GM19397 (cell line): ENCODE results near the gene MYT1.
"Not testable (repeated sequence)": the region's sequence is repeated elsewhere in the genome, so short reads cannot be mapped to it uniquely, and the experiment has no call there.

ENCODE experiments used
- ATAC-seq: cut with Tn5 transposase; IDR thresholded peaks from one replicate; pipeline ENCODE4 v1.9.1; 2021; ENCODE audit warnings: mild to moderate bottlenecking, moderate library complexity; ENCODE audit not compliant: unreplicated experiment

The MYT1 gene

DNA sequence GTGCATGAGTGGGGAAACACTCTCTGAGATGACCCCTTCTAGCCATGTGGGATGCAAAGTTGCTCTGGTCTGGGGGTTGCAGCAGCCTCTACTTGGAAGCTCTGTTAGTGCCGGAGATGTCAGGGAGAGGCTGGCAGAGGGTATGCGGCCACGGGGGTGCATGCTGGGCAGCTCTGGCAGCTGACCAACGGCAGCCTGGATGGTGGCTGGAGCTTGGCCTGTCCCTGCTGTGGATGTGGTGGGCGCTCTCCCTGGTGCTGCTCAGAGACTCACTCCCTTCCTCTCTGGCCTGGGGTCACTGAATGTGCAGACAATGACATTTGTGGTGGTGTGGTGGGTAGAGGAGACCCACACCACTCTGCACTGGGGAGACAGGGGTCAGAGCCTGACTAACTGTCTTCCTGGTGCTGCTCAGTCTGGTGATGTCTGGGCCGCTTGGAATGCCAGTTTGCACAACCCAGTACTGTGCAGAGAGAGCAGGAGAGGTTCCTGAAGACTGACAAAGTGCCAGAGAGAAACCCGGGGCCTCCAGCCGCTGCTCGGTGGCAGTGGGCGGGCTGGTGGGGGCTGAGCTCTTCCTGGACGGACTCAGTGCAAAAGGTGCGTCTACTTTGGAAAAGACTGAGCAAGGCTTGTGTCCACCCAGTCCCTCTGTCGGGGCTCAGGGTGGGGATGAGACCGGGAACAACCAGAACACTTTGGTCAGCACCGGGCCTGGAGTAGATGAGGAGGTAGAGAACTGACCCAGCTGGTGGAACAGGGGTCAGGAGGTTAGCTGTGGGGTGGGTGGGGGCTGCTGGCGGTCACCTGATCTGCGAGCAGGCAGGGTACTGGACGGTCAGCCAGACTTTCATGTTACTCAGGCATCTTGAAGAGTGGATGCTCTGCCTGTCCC lies 2.7 kb downstream of the MYT1 start:
- no peak for ATAC-seq

DNA sequence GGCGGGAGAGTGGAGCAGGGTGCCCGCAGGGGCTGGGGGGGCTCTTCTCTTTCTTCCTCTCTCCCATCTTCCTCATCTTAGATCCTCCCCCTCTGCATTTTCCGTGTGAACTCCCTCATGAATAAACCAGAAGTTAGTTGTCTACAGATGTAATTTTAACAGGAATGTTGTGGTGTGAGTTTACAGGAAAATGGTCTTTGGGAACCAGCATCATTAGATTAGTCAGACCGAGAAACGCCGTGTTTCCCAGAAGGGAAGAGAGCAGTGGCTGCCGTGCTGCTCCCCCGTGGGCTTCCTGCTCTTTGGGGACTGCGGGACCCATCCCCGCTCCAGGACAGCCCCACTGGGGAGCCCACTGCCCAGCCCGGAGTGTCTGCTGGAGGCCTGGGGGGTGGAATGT lies 3.4 kb downstream of the MYT1 start:
- no peak for ATAC-seq

DNA sequence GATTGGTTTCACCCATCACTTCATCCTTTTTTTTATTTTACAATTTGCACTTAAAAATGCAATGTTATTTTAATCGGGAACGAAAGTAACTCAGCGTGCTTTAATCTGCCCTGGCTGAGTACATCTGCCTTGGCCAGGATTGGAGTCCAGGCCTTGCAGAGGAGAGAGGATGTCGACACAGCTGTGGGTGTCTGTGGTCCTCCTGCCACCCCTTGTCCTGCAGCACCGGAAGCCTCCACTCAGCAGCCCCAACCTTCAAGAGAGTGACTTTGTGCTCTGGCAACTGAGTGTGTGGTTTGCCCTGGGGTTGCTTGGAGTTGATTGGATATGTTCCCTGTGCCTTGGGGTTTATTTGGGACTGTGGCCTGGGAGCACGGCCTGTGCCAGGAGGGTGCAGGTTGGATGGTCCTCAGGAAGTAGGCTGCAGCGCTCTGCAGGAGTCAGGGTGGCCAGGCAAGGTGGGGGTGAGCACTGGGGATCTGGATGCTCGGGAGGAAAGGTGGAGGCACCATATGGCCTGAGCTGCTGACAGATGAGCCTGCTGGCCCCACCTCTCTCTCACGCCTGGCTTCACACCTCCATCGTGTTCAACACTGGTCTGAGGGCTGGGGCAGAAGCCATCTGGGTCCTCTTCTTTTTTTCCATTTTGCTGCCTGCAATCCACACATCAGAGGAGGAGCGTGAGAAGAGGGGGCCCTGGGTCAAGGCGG lies 4.3 kb downstream of the MYT1 start:
- ATAC-seq: no peak

DNA sequence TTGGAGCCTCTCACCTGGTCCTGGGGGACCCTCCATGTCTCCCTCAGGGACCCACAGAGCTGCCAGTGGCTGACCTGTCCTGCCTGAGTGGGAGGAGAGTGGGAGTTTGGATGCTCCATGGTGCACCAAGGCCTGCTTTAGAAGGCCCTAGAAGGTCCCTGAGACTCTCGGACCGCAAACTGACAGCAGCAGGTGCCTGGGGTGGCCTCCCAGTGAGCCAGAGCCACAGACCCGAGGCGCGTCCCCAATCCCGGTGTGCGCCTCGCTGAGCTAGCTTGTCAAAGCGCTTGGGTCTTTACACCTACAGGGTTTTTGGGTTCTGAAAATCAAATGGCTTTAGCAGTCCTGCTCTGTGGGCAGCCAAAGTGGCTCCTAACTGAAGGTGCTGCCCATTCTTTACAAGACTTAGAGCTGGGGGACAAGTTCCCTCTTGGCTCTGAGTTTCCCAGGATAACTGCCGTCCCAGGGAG lies 4.9 kb downstream of the MYT1 start:
- no peak for ATAC-seq

DNA sequence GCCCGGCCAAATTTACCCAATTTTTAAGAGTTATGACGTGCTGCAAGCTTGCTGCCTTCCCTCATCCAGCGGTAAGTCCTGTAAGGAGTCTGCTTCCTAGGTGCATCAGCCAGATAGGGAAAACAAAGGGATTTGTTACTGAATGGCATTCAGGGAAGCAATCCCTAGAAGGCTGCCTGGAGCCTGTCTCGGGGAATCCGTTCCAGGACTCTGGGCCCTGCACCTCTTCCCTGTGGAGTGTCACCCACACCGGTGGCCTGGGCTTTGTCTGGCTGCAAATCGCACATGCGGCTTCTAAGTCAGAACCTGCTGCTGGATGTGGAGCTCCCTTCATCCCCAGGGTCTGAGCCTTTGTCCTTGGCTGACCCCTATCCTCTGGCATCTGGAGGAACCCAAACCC lies 7.0 kb downstream of the MYT1 start:
- ATAC-seq: no peak

DNA sequence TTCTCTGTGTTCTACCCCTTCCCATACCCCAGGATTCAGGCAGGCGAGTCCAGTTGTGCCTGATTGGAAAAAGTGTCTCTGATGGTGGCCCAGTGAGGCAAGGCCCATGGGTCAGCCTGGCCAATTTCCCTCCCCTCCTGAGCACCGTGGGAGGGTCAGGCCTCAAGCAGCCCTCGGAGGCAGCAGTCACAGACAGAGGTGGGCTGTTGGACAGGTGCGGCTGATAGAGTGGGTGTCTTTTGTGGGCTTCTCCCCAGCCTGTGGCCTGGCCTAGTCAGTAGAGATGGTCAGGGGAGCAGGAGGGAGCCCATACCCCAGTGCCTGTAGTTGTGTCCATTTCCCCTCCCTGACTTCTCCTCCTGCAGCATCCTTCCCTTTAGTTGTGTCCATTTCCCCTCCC lies 8.9 kb downstream of the MYT1 start:
- no peak for ATAC-seq

DNA sequence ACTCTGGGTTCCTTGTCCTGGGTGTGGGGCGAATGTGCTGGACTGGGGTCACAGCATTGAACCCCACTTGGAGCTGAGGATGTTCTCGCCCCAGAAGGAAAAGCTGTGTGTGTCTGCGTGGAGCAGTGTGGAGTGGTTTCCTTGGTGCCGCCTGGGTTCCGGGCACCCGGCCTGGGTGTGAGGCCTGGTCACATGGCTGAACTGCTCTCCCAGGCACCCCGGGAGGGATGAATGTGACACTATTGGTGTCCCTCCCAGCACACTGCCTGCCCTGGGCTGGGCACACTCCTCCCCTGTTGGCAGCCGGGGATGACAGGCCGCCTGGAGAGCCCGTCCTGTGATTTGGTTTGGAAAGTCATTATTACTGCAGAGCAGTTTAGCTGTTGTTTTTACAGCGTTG lies 12.3 kb downstream of the MYT1 start:
- no peak for ATAC-seq

DNA sequence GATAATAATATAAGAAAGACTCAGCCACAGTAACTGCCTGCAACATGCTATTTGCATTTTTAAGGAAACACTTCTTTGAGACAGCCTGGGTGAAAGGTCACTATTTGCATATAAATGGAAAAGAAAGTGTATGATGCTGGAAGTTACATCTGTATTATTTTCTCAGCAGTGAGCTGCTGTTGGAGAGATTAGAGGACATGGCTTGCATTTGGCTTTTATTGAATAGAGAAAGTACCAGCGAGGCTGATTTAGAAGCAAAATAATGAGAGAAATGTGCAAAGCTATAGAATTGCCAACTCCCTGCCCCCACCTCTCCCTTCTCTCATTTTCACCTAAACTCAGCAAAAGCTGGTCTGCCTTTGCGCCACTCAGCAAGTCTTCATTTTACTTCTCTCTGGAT lies 12.7 kb downstream of the MYT1 start:
- ATAC-seq: no peak

DNA sequence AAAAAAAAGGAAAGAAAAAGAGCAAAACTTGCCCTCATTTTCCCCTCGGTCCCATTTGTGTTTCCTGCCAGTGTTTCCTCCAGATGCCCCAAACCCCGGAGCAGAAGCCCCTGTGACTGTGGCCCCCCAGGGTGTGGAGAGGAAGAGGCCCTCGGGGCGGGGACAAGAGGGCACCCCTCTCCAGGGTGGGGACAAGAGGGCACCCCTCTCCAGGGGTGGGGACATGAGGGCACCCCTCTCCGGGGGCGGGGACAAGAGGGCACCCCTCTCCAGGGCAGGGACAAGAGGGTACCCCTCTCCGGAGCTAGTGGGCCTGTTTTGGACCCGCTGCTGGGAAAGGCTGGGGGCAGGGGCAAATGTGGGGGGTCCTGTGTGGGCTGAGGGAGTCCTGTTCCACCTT lies 13.1 kb downstream of the MYT1 start:
- no peak for ATAC-seq

DNA sequence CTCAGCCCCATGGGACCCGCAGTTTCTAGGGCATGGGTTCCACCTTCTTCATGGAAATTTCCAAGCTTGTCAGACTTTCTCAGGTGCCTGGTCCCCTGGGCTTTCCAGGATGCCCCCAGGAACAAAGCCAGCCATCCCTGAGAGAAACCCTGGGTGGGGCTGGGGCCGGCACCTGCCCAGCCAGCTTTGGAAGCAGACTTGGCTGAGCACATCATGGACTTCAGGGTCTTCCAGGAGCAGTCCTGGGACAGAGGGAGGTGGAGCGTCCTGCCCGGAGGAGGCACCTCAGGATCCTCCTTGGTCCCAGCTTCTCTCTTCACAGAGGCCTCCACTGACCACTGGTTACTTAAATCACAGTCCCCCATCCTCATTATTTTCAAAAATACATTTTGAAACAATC lies 13.5 kb downstream of the MYT1 start:
- no peak for ATAC-seq

DNA sequence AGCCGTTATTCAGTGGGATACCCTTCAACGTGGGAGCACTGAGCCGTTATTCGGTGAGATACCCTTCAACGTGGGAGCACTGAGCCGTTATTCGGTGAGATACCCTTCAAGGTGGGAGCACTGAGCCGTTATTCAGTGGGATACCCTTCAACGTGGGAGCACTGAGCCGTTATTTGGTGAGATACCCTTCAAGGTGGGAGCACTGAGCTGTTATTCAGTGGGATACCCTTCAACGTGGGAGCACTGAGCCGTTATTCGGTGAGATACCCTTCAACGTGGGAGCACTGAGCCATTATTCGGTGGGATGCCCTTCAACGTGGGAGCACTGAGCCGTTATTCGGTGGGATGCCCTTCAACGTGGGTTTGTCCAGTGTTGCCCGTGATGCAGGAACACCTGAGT lies 14.7 kb downstream of the MYT1 start:
- not testable (repeated sequence) for ATAC-seq

DNA sequence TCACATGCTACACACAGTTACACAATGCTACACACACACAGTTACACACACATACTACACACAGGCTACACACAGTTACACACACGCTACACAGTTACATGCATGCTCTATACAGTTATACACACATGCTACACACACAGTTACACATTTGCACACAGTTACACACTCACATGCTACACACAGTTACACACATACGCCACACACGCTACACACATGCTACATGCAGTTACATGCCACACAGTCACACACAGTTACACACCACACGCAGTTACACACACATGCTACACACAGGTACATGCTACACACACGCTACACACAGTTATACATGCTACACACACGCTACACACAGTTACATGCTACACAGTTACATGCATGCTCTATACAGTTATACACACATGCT lies 15.6 kb downstream of the MYT1 start:
- no peak for ATAC-seq

DNA sequence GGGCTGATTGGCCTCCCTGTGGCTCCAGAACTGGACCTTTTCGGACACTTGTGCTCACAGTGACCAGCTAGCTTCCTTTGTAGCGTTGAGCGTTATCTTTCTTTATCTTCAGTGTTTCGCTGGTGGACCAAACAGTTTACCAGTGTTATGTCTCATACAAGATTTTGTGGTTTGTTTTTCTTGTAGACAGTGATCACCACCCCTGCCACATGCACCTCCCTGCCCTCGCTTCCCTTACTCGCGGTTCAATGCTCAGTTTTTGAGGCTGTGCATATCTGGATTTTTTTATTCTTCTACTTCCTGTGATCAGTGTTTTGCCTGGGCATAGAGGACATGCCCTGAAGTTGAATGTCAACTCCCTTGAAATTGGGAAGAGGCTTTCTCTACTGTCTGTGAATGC lies 16.4 kb downstream of the MYT1 start:
- no peak for ATAC-seq

DNA sequence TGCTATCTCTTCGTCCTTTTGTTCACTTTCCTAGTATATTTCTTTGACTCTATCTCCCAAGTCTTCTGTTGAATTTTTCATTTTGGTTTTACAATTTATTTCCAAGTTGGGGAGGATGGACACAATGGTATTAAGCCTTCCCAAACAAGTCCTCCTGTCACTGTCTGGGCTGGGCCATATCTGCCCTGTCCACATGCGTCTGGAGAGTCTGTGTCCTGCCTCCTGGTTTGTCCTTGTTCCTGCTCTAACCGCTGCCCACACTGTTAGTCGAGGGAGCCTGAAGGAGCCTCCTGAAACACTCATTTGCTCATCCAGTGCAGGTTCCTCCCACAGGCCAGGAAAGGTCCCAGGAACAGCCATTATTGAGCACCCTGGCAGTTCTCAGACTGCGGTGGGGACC lies 17.1 kb downstream of the MYT1 start:
- ATAC-seq: no peak

DNA sequence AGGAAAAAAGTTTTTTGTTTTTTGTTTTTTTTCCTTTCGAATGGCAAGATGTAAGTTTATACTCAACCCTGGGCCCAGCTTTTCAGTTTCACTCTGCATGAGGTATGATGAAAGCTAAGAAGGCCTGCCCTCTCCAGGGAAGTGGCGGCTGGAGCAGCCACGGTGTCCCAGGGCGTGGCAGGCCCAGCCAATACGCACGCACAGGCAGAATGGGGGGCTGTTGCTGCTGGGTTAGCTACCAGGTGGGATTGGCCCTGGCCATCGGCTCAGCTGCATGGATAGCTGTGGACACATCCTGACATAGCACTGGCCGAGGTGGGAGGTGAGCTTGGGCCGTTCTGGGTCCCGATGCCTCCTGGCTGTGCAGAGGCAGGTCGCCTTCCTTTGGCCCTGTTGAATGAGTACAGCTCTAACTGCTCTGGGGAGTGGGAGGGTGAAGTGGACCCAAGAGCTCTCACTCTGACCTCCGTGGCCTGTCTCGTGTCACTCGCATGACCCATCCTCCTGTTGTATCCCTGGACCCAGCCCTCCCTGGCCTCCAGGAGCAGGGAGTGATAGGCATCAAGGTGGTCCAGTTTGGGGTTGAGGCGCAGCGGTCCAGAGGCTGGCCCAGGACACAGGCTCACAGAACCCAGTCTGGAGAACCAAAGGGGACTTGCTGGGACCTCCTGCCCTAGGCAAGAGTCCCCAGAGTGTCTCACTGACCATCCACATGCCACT lies 18.1 kb downstream of the MYT1 start:
- no peak for ATAC-seq

DNA sequence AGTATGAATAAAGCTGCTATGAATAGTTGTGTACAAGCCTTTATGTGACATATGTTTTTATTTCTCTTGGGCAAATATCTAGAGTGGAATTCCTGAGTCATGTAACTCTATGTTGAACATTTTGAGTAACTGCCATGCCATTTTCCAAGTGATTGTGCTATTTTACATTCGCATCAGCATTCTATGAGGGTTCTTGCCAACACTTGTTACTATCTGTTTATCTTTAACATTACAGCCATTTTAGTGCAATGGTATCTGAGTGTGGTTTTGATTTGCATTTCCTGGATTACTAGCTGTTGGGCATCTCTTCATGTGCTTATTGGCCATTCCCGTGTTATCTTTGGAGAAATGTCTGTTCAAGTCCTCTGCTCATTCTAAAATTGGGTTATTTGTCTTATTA lies 19.1 kb downstream of the MYT1 start:
- ATAC-seq: no peak

DNA sequence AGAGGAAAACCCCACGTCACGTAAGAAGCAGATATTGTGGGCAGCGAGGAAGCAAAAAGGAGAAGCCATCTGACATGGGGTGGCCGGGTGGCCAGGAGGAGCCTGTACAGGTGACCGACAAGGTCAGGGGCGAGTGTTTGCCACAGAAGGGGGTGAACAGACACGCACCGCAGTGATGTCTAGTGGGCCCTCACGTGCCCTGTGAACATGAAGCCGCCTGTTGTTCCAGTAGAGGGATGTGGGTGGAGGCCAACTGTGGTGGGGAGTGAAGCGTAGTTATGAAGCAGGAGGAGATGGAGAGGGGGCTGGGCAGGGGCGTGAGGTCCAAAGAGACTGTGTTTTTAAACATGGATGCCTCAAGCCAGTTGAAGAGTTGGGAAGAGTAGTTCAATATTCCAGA lies 20.5 kb downstream of the MYT1 start:
- no peak for ATAC-seq

DNA sequence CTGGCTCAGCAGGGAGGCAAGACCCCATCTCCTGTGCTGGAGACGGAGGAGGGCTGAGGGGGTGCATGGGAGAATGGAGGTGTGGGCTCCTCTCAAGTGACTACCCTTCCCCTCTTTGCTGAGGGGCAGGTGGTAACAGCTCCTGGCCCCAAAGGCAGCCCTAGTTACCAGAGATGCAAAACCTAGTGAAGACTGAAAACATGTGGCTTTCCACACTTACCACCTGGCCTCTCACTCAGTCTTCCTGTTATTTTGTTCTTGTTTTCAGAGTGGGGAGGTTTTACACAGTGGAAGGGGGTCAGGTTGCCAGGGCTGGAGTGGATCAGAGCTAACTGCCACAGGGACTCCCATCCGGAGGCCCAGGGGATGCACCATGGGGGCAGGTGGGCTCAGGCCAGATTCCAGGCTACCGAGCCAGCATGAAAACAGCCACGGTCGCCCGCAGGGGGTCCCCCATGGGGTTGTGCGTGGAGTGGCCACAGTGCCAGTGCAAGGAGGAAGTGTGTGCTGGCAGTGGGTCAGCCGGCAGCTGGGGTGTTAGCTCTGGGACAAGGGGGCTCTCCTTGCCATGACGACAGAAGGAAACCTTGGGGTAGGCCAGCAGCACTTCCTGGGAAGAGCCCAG lies 21.1 kb downstream of the MYT1 start:
- no peak for ATAC-seq

DNA sequence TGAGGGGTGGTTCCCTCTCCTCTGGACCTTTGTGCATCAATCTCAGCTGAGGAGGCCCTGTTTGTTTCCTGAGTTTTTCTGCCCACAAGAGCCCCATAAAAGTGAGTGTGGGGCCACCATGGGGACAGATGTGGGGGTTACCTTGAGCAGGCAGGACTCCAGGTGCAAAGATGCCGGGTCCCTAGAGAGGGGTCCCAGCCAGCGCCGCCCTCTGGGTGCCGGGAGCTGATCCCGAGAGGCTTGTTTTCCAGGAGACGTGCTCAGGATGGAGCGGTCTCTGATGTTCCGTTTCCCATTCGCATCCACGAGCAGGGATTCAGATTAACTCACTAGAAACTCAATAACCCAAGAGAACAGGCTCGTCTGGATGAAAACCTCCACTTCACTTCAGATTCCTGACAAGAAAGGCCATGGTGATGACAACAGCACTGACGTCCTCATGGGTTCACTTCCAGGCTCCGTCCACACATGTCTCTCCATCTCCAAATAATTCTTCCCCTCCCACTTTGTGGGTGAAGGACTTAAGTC lies 21.9 kb downstream of the MYT1 start:
- no peak for ATAC-seq

DNA sequence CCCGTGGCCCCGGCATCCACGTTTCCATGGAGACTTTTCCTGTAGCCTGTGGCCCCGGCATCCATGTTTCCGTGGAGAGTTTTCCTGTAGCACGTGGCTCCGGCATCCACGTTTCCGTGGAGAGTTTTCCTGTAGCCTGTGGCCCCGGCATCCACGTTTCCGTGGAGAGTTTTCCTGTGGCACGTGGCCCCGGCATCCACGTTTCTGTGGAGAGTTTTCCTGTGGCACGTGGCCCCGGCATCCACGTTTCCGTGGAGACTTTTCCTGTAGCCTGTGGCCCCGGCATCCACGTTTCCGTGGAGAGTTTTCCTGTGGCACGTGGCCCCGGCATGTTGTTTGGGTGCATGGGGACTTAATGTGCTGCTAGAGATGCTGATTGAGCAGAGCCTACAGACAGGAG lies 23.0 kb downstream of the MYT1 start:
- ATAC-seq: not testable (repeated sequence)

DNA sequence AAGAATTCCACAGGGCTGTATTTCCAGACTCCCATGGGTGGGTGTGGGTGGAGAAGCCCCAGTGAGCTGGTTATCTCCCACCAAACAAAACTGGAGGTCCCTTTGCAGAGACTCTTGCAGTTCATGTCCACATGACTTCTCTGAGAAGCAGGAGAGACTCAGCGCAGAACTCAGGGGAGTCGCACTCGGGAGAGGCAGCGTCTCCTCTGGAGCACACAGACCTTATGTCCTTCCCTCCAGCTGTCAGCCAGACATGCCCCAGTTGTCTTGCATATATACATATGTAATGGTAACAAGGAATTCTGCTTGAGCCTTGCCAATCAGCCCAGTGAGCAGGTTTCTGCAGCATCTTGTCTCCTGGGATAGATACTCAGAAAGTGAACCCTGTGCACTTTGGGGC lies 23.8 kb downstream of the MYT1 start:
- ATAC-seq: no peak
